Endothelial cell (in vitro differentiated cells): ENCODE measurements around the gene LRBA. TPM values are rescaled to one million over a fixed set of nuclear protein-coding genes. Genes with fewer than 3 reads are reported as not detected.

Experiments
- DNase-seq: peaks from one replicate; pipeline ENCODE4 v3.0.0; 2021; ENCODE audit warnings: low spot score
- H3K27ac Mint-ChIP-seq: one replicate; pipeline ENCODE4 v1.8.0; 2021; ENCODE audit warnings: mixed read lengths, inconsistent platforms; ENCODE audit not compliant: unreplicated experiment
- H3K27me3 Mint-ChIP-seq: one replicate; pipeline ENCODE4 v1.8.0; 2021; ENCODE audit warnings: mild to moderate bottlenecking, moderate library complexity, mixed read lengths, inconsistent platforms; ENCODE audit not compliant: unreplicated experiment
- H3K36me3 Mint-ChIP-seq: one replicate; pipeline ENCODE4 v1.8.0; 2021; ENCODE audit warnings: mild to moderate bottlenecking, low read depth, mixed read lengths, inconsistent platforms; ENCODE audit not compliant: unreplicated experiment
- H3K4me1 Mint-ChIP-seq: one replicate; pipeline ENCODE4 v1.8.0; 2021; ENCODE audit warnings: mild to moderate bottlenecking, mixed read lengths, inconsistent platforms; ENCODE audit not compliant: unreplicated experiment
- H3K4me3 Mint-ChIP-seq: one replicate; pipeline ENCODE4 v1.8.0; 2021; ENCODE audit warnings: mild to moderate bottlenecking, mixed read lengths, inconsistent platforms; ENCODE audit not compliant: unreplicated experiment
- H3K9me3 Mint-ChIP-seq: one replicate; pipeline ENCODE4 v1.8.0; 2021; ENCODE audit warnings: mixed read lengths, inconsistent platforms; ENCODE audit not compliant: unreplicated experiment
- total RNA-seq: library from RNA; stranded (reverse); fragmentation: NEBNext Ultra II Directional; extraction: Animal tissue kit (Norgen Biotek cat#: 25700); gene quantifications from one replicate; pipeline ENCODE4 v1.2.1, GENCODE V29; 2021; ENCODE audit not compliant: unreplicated experiment
- TF ChIP-seq, protein P1 (sequence below): fragments of 200-600 bp; sonication (generic); IDR thresholded peaks from one replicate; pipeline ENCODE4 v1.5.0; 2021; ENCODE audit warnings: antibody characterized with exemption; ENCODE audit not compliant: unreplicated experiment

LRBA gene
- total RNA-seq, 1 donor from 2014 or later: 44.3 TPM

DNA sequence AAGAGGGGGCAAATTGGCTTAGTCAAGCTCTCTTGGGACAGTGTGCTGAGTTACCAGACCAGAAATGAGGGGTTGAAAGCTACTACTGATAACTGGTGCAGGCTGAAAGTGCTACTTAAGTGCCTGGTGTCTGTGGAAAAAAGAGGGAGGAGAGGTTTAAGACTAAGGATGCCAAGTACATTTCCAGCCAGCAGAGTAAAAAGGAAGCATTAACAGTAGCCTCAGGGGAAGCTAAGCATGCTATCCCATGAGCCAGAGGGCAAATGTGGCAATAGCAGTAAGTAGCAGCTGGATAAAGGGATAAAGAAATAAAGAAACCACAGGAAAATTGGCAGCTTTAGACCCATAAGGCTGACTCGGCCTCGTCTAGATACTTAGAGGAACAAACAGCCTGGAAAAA, 629.5 kb downstream of the LRBA start:
- Mint-ChIP-seq H3K36me3 (no peaks in the 10 kb centered on the region), H3K9me3 (no peaks in the 10 kb centered on the region), H3K27ac (no peak overlapping the region), H3K4me1 (no peaks in the 10 kb centered on the region), H3K27me3 (no peaks in the 10 kb centered on the region), H3K4me3 (no peak overlapping the region)
- no peak for DNase-seq
- TF ChIP-seq, protein P1, sequence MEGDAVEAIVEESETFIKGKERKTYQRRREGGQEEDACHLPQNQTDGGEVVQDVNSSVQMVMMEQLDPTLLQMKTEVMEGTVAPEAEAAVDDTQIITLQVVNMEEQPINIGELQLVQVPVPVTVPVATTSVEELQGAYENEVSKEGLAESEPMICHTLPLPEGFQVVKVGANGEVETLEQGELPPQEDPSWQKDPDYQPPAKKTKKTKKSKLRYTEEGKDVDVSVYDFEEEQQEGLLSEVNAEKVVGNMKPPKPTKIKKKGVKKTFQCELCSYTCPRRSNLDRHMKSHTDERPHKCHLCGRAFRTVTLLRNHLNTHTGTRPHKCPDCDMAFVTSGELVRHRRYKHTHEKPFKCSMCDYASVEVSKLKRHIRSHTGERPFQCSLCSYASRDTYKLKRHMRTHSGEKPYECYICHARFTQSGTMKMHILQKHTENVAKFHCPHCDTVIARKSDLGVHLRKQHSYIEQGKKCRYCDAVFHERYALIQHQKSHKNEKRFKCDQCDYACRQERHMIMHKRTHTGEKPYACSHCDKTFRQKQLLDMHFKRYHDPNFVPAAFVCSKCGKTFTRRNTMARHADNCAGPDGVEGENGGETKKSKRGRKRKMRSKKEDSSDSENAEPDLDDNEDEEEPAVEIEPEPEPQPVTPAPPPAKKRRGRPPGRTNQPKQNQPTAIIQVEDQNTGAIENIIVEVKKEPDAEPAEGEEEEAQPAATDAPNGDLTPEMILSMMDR: no peak

DNA sequence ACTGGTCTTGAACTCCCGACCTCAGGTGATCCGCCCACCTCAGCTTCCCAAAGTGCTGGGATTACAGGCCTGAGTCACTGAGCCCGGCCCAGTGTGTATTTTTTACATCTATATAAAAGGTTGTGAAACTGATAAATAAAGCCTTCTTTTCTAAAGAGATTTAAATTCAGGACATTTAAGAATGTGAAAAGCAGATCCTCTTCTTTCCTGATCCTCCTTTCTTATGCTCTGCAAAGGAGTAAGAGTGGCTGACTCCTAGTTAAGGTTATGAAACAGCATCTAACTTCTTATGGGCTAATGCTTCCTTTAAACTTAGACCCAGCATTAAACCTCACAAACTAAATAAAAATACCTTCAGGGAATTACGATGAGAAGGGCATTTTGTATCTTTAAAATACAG, 630.8 kb downstream of the LRBA start:
- no peaks in the 10 kb centered on the region for H3K27me3 Mint-ChIP-seq
- no peak overlapping the region for H3K4me3 Mint-ChIP-seq
- TF ChIP-seq, protein P1: no peak
- no peak overlapping the region for H3K27ac Mint-ChIP-seq
- DNase-seq: no peak
- H3K36me3 Mint-ChIP-seq: no peaks in the 10 kb centered on the region
- no peaks in the 10 kb centered on the region for H3K4me1 Mint-ChIP-seq
- no peaks in the 10 kb centered on the region for H3K9me3 Mint-ChIP-seq

DNA sequence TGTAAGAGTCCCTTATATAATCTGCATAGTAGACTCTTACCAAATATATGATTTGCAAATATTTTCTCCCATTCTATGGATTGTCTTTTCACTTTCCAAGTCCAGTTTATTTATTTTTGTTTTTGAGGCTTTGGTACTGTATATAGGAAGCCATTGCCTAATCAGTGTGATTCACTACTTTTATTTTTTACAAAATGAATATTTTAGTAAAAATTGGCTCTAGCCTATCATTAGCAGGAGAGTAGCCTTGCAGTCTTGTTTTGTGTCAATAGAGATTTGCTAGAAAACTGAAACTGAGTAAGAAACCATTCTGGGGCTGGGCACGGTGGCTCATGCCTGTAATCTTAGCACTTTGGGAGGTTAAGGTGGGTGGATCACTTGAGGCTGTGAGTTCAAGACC, 633.1 kb downstream of the LRBA start:
- Mint-ChIP-seq H3K36me3 (no peaks in the 10 kb centered on the region), H3K27me3 (no peaks in the 10 kb centered on the region)
- no peak for DNase-seq

DNA sequence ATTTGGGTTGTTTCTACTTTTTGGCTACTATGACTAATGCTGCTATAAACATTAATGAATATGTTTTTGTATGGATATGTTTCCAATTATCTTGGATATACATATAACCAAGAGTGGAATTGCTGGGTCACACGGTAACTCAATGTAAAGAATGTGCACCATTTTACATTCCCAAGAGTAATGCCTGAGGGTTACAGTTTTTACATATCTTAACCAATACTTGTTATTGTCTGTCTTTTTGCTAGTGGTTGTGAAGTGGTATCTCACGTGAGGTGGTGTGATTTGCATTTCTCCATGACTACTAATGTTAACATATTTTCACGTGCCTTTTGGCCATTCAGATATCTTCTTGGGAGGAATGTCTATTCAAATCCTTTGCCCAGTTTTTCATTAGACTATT, 633.5 kb downstream of the LRBA start:
- Mint-ChIP-seq H3K36me3 (no peaks in the 10 kb centered on the region), H3K4me1 (peaks cover 4% of the 10 kb centered on the region), H3K27me3 (no peaks in the 10 kb centered on the region), H3K27ac (no peak overlapping the region), H3K9me3 (no peaks in the 10 kb centered on the region), H3K4me3 (no peak overlapping the region)
- TF ChIP-seq, protein P1: no peak
- DNase-seq: no peak

More for the DNA sequence above, 633.1 kb downstream of the LRBA start:
- no peak overlapping the region for H3K27ac Mint-ChIP-seq
- H3K9me3 Mint-ChIP-seq: no peaks in the 10 kb centered on the region
- H3K4me3 Mint-ChIP-seq: no peak overlapping the region
- TF ChIP-seq, protein P1: no peak
- H3K4me1 Mint-ChIP-seq: peaks cover 4% of the 10 kb centered on the region

DNA sequence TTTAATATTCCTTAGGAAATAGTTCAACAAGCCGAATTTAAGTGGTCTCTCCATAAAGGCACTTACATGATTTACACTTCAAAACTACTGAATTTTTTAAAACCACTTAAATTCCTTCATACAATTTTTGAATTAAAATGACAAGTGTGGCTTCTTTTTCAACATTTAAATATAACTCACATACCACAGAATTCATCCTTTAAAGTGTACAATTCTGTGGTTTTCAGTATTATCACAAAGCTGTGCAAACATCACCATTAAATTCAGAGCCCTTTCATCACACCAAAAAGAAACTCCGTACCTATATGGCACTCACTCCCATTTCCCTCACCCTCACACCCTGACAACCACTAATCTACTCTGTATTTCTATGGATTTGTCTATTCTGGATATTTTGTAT, 634.0 kb downstream of the LRBA start:
- Mint-ChIP-seq H3K9me3 (no peaks in the 10 kb centered on the region), H3K27me3 (no peaks in the 10 kb centered on the region), H3K4me3 (no peak overlapping the region), H3K27ac (no peak overlapping the region), H3K4me1 (peaks cover 4% of the 10 kb centered on the region), H3K36me3 (no peaks in the 10 kb centered on the region)
- no peak for DNase-seq
- TF ChIP-seq, protein P1: no peak
